Measurements from ENCODE around the gene ADGRV1.

Gene ADGRV1

DNA sequence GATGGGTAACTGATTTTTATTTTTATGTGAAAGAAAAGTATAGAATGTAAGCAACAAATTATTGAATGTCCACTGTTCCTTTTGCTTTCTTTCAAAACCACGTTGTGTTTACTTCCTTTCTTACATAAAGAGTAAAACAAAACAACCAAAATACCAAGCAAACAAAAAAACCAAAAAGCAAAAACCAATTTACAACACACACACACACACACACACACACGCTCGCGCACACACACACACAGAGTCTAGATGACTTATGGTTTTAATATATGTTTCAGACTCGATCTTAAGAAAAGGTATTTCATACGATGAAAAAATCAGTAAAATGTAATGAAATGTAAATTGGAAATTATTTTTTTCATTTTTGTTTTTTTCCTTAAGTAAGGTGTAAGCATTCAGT, 80.3 kb downstream of the ADGRV1 start:
- no peak overlapping the region for H3K4me3 Mint-ChIP-seq

DNA sequence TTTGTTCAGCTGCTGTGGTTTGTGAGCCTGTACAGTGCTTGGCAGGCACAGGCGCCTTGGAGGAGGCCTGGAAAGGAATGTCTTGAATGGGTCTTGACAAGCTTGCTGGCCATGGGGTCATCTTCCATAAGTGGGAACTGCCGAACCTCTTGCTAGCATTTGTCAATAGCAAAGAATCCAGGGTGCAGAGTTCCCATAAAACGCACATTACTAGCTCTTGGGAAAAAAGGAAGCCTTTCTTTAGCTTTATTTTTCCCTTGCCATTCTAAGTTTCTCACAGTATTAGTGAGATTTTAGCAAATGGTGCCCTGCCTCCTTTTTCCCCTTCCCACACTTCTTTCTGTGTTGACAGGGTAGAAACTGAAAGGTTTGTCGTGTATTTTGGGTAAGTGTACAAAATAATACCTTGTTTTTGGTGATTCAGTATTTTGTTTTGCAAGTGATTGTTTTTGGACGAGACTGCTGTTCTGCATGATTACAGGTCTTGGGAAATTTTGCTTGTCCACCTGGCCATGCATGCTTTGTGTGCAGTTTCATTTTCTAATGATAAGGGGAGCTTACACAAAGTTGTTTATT, 82.0 kb downstream of the ADGRV1 start:
- H3K27ac Mint-ChIP-seq: peak overlapping the region in 2 of 3 experiments; percentile 20 to 78
- no peaks in the 10 kb centered on the region for H3K9me3 Mint-ChIP-seq
- peaks cover 17% of the 10 kb centered on the region for H3K4me1 Mint-ChIP-seq
- H3K4me3 Mint-ChIP-seq: peak overlapping the region in 1 of 3 experiments; percentile 56
- no peaks in the 10 kb centered on the region for H3K27me3 Mint-ChIP-seq (ENCODE audit: low read depth)
- TF ChIP-seq, protein P1, sequence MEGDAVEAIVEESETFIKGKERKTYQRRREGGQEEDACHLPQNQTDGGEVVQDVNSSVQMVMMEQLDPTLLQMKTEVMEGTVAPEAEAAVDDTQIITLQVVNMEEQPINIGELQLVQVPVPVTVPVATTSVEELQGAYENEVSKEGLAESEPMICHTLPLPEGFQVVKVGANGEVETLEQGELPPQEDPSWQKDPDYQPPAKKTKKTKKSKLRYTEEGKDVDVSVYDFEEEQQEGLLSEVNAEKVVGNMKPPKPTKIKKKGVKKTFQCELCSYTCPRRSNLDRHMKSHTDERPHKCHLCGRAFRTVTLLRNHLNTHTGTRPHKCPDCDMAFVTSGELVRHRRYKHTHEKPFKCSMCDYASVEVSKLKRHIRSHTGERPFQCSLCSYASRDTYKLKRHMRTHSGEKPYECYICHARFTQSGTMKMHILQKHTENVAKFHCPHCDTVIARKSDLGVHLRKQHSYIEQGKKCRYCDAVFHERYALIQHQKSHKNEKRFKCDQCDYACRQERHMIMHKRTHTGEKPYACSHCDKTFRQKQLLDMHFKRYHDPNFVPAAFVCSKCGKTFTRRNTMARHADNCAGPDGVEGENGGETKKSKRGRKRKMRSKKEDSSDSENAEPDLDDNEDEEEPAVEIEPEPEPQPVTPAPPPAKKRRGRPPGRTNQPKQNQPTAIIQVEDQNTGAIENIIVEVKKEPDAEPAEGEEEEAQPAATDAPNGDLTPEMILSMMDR (IDR thresholded peaks at IDR 0.05; ENCODE audit: unreplicated experiment in 3 of 3): no peak
- H3K36me3 Mint-ChIP-seq (ENCODE audit: low read depth): peaks cover 3% of the 10 kb centered on the region

More for the DNA sequence above, 80.3 kb downstream of the ADGRV1 start:
- H3K36me3 Mint-ChIP-seq (ENCODE audit: low read depth): peaks cover 3% of the 10 kb centered on the region
- no peak overlapping the region for H3K27ac Mint-ChIP-seq
- TF ChIP-seq, protein P1 (IDR thresholded peaks at IDR 0.05; ENCODE audit: unreplicated experiment in 3 of 3): no peak
- H3K27me3 Mint-ChIP-seq (ENCODE audit: low read depth): no peaks in the 10 kb centered on the region
- peaks cover 12% of the 10 kb centered on the region for H3K4me1 Mint-ChIP-seq
- no peaks in the 10 kb centered on the region for H3K9me3 Mint-ChIP-seq

DNA sequence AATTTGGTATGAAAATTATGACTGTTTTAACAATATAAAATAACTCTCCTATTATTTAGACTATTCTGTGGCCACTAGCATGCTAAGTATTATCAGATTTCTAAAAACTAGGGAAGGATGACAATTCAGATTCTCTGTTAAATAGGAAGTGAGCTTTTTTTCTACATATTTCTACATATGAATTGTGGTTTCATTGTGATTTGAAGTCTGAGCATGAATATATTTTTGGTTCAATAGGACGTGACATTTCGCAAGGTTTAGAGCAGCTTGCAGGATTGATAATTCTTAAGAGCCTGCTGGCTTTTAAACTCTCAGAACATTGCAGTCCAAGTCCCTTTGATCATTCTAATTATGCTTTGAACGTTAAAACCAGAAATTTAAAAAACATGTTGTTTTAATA, 82.9 kb downstream of the ADGRV1 start:
- Mint-ChIP-seq H3K27me3 (ENCODE audit: low read depth) (no peaks in the 10 kb centered on the region), H3K27ac (no peak overlapping the region), H3K36me3 (ENCODE audit: low read depth) (peaks cover 3% of the 10 kb centered on the region), H3K9me3 (no peaks in the 10 kb centered on the region), H3K4me3 (no peak overlapping the region), H3K4me1 (peaks cover 17% of the 10 kb centered on the region)
- TF ChIP-seq, protein P1 (IDR thresholded peaks at IDR 0.05; ENCODE audit: unreplicated experiment in 3 of 3): no peak

- no peaks in the 10 kb centered on the region for H3K27me3 Mint-ChIP-seq (ENCODE audit: low read depth)
- no peak overlapping the region for H3K4me3 Mint-ChIP-seq
- TF ChIP-seq, protein P1 (IDR thresholded peaks at IDR 0.05; ENCODE audit: unreplicated experiment in 3 of 3): no peak
- H3K36me3 Mint-ChIP-seq (ENCODE audit: low read depth): peaks cover 12% of the 10 kb centered on the region
- H3K27ac Mint-ChIP-seq: no peak overlapping the region
- H3K9me3 Mint-ChIP-seq: no peaks in the 10 kb centered on the region
- peaks cover 17% of the 10 kb centered on the region for H3K4me1 Mint-ChIP-seq
Observed at GRCh38 chr5:90642706-90643229, 84.2 kb downstream of the ADGRV1 start.

DNA sequence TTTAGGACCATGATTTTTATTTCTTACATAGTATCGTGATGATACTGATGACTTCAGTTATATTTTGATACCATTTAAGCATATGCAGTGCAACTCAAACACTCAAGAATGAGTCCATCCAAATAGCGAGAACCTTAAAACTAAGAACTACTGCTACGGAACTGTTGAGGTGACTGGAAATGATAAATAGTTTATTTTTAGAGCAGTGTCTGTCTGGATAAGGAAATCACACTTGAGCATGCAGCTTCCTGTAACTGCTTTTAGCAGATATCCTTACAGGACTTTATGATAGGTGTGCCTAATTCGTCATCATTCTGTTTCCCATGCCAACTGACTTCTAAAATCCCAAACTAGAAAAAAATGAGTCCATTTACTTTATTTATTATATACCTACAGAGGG, 85.5 kb downstream of the ADGRV1 start:
- H3K9me3 Mint-ChIP-seq: no peaks in the 10 kb centered on the region

More for the DNA sequence above, 85.5 kb downstream of the ADGRV1 start:
- TF ChIP-seq, protein P1 (IDR thresholded peaks at IDR 0.05; ENCODE audit: unreplicated experiment in 3 of 3): no peak
- H3K4me3 Mint-ChIP-seq: no peak overlapping the region
- H3K27ac Mint-ChIP-seq: no peak overlapping the region
- no peaks in the 10 kb centered on the region for H3K27me3 Mint-ChIP-seq (ENCODE audit: low read depth)
- H3K36me3 Mint-ChIP-seq (ENCODE audit: low read depth): peaks cover 12% of the 10 kb centered on the region
- H3K4me1 Mint-ChIP-seq: peaks cover 17% of the 10 kb centered on the region
